CD4-positive, alpha-beta T cell treated with Interleukin-17A for 4 hours (primary cell): Measurements from ENCODE around the gene GORASP2.
A peak's percentile ranks its signal among the peaks of the same experiment; 100 is the strongest.
"Not testable (repeated sequence)": the region's sequence is repeated elsewhere in the genome, so short reads cannot be mapped to it uniquely, and the experiment has no call there.

ENCODE experiments used
- DNase-seq: peaks from one replicate; pipeline ENCODE4 v3.0.0-alpha.2; 2020; ENCODE audit warnings: mixed read lengths

The GORASP2 gene

DNA sequence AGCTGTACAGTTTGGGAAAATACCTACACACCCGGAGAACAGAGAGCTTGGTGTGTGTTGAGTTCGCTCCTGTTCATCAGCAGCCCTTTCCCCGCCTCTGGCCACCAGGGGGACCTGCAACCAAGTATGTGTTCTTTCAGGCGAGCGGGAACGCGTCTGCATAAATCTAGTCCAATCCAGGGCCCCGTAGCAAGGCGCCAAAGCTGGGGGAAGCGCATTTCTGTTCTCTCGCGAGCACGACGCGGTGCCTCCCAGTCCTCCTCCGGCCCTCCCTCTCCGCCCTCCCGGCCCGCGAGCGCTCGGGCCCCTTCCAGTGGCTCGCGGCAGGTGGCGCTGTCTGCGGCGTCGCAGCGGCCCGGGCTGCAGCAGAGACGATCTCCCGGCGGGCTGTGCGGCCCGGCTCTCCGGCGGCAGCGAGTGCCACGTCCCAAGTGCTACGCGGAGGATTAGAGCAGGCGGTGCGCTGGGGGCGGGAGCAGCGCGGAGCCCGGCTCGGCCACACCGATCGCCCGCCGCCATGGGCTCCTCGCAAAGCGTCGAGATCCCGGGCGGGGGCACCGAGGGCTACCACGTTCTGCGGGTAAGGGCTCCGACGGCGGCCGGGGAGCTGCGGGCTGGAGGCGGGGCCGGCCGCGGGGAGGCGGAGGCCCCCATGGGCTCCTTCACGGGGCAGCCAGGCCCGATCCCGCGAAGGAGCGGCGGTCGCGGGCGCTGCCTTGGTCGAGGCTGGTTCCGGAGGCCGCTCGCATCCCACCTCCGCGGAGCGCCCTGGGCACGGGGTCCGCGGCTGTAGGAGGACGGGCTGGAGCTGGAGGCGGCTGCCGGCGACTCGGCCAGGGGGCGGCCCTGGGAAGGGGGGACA is at the start of gene GORASP2:
Gene GORASP2, plus strand, starts transcription at position 430 of the 862 bp plus-strand sequence. Its CDS starts 88 bp downstream, at position 518.
- DNase-seq, result peak; percentile 97

DNA sequence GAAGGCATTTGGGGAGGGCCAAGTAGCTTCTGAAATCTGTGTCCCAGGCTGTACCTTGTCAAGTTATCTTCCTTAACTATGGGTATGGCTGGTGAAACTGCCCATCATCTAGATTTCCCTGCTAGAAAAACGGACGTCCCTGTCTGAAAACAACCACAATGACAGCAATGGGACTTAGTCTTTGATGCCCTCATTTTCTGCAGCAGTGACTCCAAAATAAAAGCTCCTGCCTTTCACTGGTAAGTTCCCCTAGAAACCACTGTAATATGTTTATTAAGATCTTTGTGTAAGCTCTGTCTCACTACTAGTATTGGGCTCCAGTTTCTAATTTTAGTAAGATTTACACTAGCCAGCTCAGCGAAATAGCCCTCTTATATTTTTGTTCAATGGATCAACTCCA is 47.2 kb upstream of the GORASP2 start:
- DNase-seq, result no peak

DNA sequence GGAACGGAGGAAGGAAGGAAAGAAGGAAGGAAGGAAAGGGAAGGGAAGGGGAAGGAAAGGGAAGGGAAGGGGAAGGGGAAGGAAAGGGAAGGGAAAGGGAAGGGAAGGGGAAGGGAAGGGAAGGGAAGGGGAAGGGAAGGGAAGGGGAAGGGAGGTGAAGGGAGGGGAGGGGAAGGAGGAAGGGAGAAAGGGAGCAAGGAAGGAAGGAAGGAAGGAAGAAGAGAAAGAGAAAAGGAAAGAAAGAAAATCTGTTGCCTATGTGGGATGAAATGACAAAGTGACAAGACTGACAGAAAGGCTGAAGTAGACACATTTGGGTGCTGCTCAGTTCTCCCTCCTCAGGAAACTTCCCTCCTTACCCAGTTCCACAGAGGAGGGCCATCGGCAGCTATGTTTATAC is 46.3 kb upstream of the GORASP2 start:
- DNase-seq, result no peak

DNA sequence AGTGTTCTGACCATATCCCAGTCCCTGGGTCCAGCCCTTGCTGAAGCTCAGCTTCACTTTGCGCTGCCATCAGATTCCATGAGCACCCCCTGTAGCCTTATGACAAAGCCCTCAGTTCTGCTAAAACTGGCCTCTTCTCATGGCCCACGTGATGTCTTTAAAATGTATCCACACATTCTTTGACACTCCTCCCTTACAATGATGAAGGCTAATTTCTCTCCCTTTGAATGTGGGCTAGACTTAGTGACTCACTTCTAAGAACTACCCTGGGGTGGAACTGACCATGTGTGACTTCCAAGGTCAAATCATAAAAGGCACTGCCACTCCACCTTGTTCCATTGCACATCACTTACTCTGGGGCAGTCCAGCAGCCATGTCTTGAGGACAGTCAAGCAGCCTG is 45.4 kb upstream of the GORASP2 start:
- no peak for DNase-seq

DNA sequence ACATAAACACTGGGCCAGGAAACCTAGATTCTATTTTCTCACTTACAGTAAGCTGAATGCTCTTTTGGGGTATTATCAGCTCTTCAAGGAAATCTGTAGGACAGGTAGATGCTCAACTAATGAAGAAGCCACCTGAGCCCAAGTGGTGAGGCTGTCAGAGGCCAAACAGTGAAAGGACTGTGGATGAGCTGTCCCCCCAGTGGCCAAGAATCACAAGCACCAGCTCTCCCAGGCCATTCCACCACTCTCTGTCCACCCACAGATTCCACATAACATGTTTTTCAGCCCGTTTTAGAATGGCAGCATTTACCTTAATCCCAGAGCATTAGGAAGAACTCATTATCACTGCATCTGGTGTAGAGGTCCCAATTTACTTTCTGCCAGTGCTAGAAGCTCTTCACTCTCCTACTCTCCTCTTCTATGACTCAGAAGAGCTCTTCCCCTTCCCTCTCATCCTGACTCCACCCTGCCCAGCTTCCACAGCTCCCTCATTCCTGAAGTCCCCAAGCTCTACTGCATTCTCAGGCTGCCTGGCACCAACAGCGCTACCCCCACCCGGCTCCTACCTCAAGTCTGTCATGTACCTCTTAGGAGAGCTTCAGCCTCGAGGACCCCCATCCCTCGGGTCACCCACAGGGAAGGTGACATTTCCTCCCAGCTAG is 43.8 kb upstream of the GORASP2 start:
- DNase-seq, result no peak

DNA sequence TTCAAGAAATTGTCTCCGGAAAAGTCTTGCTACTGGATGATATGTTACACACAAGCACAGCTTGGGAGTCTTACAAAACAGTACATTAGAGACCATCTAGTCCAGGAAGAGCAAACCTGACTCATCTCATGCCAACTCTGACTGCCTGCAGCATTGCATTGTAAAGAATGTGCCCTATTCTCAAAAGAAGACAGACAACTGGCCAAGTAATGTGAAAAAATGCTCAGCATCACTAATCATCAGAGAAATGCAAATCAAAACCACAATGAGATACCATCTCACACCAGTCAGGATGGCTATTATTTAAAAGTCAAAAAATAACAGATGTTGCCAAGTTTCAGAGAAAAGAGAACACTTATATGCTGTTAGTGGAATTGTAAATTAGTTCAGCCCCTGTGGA is 42.7 kb upstream of the GORASP2 start:
- no peak for DNase-seq

DNA sequence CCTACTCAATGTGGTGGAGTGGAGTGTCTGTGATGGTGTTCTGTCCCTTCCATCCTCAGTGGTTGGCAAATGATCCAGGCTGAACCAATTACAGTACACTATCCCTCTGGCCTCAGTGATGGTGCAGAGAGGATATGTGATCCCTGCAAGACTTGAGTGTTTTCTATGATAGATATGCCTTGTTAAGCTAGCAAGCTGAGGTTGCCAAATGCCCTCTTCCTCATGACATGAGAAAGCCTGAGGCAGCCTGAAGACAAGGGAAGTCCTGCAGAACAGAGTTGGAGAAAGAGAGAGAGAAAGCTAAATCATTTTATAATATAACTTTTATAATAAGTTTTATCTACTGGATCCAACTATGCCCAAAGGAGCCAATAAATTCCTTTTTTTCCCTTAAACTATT is 41.6 kb upstream of the GORASP2 start:
- DNase-seq, result no peak

DNA sequence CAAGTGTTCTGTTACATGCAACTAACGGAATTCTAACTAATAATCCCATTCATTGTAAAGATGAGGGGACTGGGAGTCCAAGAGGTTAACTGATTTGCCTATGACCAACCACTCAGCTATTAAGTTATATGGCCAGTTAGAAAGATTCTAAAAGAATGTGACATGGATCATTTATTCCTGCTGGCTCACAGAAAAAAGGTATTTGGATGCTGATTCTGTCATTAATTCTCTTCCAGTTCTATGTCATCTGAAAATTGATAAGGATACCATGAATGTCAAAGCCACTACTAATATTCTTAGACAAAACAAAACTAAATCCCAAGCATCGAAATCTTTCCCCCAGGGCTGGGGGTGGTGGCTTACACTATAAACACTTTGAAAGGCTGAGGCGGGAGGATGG is 41.2 kb upstream of the GORASP2 start:
- DNase-seq, result no peak

DNA sequence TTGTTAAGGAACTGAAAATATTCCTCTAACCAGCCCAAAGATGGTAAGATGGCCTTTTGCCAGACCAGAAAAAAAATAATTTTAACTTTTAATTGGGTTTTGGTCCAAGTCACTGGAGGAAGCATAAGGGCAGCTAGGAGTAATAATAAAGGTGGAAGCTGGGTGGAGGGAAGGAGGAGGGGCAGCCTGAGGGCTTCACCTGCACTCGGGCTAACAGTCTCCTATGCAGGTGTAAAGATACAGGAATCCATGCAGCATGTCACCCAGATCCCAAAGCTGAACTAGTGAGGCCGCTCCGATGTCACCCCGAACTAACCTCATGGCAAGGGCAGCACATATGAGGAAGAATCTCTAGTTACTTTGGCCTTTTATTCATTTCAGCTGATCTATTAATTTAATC is 37.2 kb upstream of the GORASP2 start:
- no peak for DNase-seq

DNA sequence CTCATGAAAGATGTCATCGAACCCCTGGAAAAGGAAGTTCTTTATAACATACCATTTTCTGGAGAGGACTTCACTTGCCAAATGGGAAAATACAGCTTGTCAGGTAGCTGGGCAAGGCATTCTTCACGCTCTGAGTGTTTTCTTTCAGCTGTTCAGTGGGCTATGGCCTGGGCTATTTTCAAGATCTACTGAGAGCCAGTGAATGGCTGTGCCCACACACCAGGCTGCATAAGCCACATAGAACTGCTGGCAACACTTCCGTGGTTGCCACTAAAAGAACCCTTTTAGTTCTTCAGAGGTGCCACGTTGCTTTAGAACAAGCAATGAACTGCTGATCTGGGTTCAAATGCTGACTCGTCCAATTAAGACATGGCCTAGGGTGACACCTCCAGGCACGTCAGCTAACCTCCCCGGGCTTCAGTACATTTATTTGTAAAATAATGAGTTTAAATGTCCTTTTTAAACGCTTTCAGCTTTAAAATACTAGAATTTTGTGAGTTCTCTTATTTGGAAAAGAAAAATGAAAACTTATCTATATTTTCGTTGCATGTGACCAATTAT is 36.6 kb upstream of the GORASP2 start:
- no peak for DNase-seq

DNA sequence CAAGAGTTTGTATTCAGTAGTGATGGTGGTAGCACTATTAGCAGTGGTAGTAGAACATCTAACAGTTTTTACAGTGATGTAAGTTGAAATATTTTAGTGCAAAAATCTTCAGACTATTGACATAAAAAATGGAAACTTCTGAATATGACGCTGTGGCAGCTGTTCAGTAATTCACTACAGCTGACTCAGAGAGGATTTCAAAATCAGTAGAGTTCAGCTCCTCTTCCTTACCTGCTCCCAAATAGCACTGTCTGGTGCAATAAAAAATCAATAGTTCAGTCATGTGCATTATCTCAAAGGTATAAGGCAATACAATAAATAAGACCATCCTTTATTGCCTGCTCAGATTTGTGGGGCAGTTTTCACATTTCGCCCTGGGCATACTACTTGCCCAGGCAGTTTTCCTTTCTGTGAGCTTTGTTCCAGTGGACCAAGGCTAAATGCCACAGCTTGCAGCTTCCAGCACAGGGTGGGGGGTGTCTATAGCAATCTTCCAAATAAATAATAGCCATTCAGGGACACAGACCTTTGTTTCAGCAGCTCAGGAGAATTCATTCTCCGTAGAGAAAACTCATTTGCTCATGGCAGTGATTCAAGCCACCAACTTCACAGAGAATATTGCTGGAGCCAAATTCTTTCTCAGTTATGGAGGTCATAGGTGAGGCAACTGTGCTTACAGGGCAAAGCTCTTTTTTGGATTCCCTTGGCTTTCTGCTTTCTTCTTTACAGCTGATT is 33.9 kb upstream of the GORASP2 start:
- no peak for DNase-seq

DNA sequence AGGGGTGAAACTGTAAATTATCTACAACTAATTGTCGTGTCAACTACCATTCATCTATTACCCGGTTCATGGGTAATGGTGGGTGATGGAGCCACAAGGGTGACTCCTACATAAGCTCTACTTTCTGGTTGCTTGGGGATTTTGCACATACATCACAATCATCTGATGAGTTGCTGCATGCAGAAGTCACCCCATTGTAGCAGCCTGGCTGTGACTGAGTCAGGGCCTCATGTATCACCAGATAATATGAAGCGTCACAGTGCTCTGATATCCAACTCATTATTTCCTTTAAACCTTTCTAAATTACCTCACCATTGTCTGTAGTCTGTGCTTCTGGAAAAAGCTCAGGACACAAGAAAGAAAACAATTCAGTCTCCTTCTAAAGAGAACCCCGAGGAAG is 32.4 kb upstream of the GORASP2 start:
- no peak for DNase-seq

DNA sequence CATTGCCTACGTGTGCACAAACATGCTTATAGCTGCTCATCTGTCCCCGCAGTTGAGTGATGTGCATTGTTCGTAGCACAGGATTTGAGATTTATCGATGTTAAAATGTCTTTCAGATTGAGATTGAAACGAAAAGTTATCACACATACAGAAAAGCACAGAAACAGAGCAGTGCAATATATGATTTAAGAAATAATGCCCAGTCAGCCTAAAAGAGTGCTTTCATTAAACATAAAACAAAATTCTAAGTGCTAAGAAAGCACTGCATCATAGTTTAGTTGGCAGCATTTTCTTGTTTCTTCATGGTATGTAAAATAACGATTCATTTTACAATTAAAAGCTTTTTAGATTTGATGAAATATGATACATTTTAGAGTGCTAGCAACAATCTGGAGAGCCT is 31.9 kb upstream of the GORASP2 start:
- DNase-seq, result no peak

DNA sequence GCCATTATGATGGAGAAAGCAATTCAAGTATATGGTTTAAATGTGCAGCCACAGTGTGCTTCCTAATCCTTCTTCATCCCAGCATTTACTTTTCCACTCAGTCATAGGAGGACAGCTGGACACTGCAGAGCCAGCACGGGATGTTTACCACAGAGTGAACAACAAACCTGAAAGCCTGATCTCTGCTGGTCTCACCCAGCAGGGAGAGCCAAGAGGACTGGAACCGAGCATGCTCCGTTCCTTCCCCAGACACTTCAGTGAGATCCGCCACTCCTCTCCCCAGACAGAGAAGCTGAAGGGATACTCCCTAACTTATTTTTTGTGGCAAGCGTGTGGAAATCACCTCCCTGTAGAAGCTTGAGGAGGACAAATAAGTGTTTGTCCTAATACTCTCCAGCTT is 23.2 kb upstream of the GORASP2 start:
- DNase-seq, result no peak

DNA sequence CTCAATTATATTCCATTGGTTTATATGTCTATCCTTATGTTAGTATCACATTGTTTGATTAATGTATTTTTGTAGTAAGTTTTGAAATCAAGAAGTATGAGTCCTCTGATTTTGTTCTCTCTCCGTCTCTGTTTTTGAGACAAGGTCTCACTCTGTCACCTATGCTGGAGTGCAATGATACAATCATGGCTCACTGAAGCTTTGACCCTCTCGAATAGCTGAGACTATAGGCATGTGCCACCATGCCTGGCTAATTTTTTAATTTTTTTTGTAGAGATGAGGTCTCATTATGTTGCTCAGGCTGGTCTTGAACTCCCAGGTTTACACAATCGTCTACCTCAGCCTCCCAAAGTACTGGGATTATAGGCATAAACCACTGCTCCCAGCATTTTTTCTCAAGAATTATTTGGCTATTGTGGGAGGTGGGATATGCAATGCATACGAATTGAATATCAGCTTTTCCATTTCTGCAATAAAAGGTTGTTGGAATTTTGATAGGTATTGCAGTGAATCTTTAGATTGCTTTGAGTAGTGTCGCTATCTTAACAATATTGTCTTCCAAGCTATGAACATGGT is 17.7 kb upstream of the GORASP2 start:
- no peak for DNase-seq

DNA sequence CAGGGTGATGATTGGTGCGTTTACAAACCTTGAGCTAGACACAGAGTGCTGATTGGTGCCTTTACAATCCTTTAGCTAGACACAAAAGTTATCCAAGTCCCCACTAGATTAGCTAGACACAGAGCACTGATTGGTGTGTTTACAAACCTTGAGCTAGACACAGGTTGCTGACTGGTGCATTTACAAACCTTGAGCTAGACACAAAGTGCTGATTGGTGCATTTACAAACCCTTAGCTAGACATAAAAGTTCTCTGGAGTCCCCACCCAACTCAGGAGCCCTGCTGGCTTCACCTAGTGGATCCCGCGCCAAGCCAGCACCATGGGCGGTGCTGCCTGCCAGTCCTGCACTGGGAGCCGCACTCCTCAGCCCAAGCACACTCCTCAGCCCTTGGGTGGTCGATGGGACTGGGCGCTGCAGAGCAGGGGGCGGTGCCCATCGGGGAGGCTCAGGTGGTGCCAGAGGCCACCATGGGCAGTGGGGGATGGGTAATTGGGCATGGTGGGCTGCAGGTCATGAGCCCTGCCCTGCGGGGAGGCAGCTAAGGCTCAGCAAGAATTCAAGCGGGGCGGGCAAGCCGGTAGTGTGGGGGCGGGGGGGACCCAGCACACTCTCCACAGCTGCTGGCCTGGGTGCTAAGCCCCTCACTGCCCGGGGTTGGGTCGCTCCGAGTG is 13.9 kb upstream of the GORASP2 start:
- not testable (repeated sequence) for DNase-seq

DNA sequence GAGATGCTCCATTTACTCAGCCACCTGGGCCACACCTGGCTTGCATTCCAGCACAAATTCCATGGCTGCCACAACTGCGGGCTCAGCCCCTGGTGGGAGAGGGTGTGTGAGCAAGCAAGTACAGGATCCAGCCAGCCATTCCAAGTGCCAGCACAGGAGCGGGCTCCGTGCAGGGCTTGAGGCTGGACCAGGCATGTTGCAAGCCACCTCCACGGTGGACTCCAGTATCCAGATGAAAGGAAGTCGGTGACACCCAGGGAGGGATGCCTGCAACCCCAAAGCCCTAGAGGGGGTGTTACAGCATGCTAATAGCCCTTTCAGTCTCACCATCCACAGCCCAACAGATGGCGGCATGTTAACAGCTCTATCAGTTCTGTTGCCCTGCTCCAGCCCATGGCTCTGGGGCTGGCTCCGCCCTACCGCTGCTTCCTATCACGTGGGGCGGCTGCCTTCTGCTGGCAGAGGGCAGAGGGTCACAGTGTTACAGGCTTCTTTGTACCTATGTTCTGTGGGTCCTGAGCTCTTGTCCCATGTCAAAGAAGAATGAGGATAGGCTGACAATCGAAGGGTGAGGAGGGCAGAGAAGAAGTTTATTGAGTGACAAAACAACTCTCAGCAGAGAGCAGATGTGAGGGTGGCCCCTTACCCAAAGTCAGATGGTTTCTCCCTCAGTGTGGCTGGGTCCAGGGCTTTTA is 11.7 kb upstream of the GORASP2 start:
- DNase-seq, result no peak

DNA sequence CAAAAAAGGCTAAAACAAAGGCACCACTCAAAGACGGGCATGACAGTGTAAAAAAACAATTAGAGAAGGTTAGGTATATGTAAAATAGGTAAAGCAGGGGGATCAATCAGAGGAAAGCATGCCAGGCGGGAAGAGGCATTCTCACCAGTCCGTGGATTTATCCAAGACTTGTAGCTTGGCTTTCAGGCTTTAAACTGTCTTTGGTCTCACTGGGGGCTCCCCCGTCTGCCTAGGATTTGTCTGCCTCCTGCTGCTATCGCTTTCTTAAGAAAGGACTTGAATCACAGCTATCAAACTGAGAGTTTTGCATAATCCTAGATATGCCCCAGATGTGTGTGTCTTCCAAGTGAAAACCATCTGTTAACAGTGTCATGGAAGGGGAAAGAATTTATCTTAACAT is 11.1 kb upstream of the GORASP2 start:
- no peak for DNase-seq

DNA sequence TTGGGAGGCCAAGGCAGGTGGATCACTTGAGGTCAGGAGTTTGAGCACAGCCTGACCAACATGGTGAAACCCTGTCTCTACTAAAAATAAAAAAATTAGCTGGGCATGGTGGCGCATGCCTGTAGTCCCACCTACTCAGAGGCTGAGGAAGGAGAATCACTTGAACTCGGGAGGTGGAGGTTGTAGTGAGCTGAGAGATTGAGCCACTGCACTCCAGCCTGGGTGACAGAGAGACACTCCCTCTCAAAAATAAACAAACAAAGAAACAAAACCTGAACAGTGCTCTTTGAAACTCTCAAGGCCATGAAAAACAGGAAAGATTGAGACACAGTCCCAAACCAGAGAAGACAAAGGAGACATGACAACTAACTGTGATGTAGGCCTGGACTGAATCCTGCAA is 7.2 kb upstream of the GORASP2 start:
- DNase-seq, result not testable (repeated sequence)

DNA sequence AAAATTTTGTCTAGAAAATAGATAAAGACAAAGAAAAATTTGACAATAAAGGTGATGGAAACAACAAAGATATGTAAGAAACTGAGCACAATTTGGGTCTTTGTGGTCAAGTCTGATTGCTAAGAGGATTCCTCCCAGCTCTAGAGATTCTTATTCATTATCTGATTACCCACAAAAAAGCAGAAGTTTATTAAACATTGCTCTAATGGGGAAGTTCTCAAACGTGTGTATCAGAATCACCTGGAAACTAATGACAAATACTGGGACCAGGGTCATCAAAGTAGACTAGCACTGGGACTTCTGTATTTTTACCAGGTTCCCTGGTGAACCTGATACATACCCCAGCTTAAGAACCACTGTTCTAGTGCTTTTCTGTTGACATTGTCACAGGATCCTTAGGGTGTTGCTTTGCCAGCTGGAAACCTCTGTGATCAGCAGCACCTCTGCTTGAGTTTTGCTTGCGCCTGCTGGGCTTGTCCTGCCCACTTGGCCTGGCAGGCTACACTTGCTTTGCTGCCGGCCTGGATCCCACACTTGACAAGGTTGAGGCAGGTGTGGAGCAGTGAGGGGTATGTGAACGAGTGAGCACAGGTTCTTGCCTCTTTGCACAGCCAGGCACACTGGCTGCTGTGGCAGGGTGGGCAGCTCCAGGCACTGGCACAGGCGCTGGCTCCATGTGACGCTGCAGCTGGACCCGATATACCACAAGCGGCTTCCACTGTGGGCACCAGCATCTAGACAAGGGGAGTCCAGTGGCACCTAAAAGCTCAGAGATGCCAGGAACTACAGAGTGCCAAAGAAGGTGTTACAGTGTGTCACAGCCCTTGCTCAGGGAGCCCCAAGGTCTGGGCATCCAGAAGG is 6.2 kb upstream of the GORASP2 start:
- DNase-seq, result no peak

DNA sequence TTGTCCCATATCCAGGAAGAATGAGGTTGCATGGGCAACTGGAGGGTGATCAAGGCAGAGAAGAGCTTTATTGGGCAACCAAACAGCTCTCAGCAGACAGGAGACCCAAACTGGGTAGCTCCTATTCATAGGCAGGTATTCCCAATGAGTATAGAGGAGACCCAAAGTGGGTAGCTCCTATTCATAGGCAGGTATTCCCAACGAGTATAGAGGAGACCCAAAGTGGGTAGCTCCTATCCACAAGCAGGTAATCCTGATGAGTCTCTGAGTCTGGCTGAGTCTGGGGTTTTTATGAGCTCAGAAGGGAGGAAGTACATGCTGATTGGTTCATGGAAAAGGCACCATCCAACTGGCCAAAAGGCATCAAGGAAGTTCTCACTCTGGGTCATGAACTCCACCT is 5.3 kb upstream of the GORASP2 start:
- no peak for DNase-seq
